HepG2 (cell line): ENCODE measurements around the gene CRNKL1. TPM values are rescaled to one million over a fixed set of nuclear protein-coding genes. Genes with fewer than 3 reads are reported as not detected.
A peak's percentile ranks its signal among the peaks of the same experiment; 100 is the strongest.

Experiments used
- ATAC-seq: fragments of 200-7000 bp; cut with Tn5 transposase; 3 replicates; pipeline ENCODE4 v1.9.1; 2020; ENCODE audit warnings: mild to moderate bottlenecking, moderate library complexity
- BruUV-seq: library from RNA; stranded (reverse); fragments of 400-500 nt; replicated peaks from 2 replicates; lab custom pipeline; 2021; lab: Mats Ljungman, UMichigan
- CTCF ChIA-PET: fragments of 300-600 bp; formaldehyde crosslinking; extraction: SDS; loops from one replicate; lab custom pipeline; 2021; ENCODE audit warnings: low total read pairs, inconsistent platforms, low intra/inter-chr PET ratio; lab: Yijun Ruan, JAX
- POLR2A ChIA-PET: fragments of 350-600 bp; sonication (Branson Sonifier 250); formaldehyde crosslinking; loops from one replicate; lab custom pipeline; 2020; ENCODE audit warnings: antibody characterized with exemption, inconsistent platforms; lab: Yijun Ruan, JAX
- DNase-seq: peaks from one replicate; pipeline ENCODE4 v3.0.0-alpha.2; 2015; ENCODE audit warnings: low spot score
- FAIRE-seq: peaks from 3 replicates; lab custom pipeline; 2011; peaks lifted over from hg19 to GRCh38; lab: Jason Lieb, UNC
- H2AFZ ChIP-seq: one replicate; pipeline ENCODE4 v1.6.1; 2011; ENCODE audit warnings: low read length, inconsistent platforms
- H3K27ac ChIP-seq: fragments of 300-600 bp; 3 replicates; pipeline ENCODE4 v1.8.0; 2011; ENCODE audit warnings: mixed run types, mild to moderate bottlenecking, mixed read lengths, low read length, inconsistent platforms; ENCODE audit not compliant: insufficient read depth; ENCODE audit errors: extremely low read length
- H3K27me3 ChIP-seq, 2 experiments: fragments of 200-600 bp in 1 of 2; 2 replicates in 1 of 2; 3 replicates in 1 of 2; pipeline versions ENCODE4 v1.6.0 to v1.8.0; 2011; ENCODE audit warnings: low read length in 2 of 2, mild to moderate bottlenecking in 2 of 2, moderate library complexity in 2 of 2, inconsistent platforms in 1 of 2; ENCODE audit not compliant: insufficient read depth in 2 of 2, control insufficient read depth in 1 of 2
- H3K36me3 ChIP-seq, 2 experiments: fragments of 200-600 bp in 1 of 2; replicated peaks in 1 of 2; 2 replicates in 1 of 2; 3 replicates in 1 of 2; pipeline versions ENCODE4 v1.5.1 to v1.8.0; 2011; ENCODE audit warnings: low read length in 2 of 2, inconsistent platforms in 1 of 2; ENCODE audit not compliant: insufficient read depth in 2 of 2, control insufficient read depth in 1 of 2
- H3K4me1 ChIP-seq: 2 replicates; pipeline ENCODE4 v1.5.1; 2012; ENCODE audit warnings: low read length, inconsistent platforms; ENCODE audit not compliant: insufficient read depth
- H3K4me2 ChIP-seq: 2 replicates; pipeline ENCODE4 v1.6.0; 2011; ENCODE audit warnings: low read depth, low read length, inconsistent platforms
- H3K4me3 ChIP-seq, 3 experiments: fragments of 200-600 bp in 1 of 3; sonication (generic), shearing (Covaris generic) in 1 of 3; replicated peaks in 1 of 3; 2 replicates each; pipeline ENCODE4 v1.5.1; 2011 to 2016; ENCODE audit warnings: low read length in 3 of 3, inconsistent platforms in 2 of 3, low read depth in 2 of 3, mild to moderate bottlenecking in 2 of 3, control low read depth in 1 of 3, mixed read lengths in 1 of 3; ENCODE audit not compliant: insufficient read depth in 1 of 3
- H3K79me2 ChIP-seq: one replicate; pipeline ENCODE4 v1.6.1; 2011; ENCODE audit warnings: low read length, inconsistent platforms; ENCODE audit not compliant: insufficient read depth
- H3K9ac ChIP-seq: 2 replicates; pipeline ENCODE4 v1.6.0; 2011; ENCODE audit warnings: mild to moderate bottlenecking, low read depth, low read length, inconsistent platforms; ENCODE audit not compliant: insufficient read depth
- H3K9me3 ChIP-seq: 2 replicates; pipeline ENCODE4 v1.5.1; 2012; ENCODE audit warnings: mild to moderate bottlenecking, low read length
- H4K20me1 ChIP-seq: 2 replicates; pipeline ENCODE4 v1.6.0; 2011; ENCODE audit warnings: inconsistent platforms, mild to moderate bottlenecking, low read length, moderate library complexity; ENCODE audit not compliant: insufficient read depth
- CEBPG ChIP-seq: IDR thresholded peaks from 2 replicates; pipeline ENCODE4 v1.6.1; 2016
- ERF ChIP-seq: IDR thresholded peaks from 2 replicates; pipeline ENCODE4 v1.6.1; 2018; ENCODE audit warnings: missing biosample characterization, missing genetic modification reagents
- HDAC2 ChIP-seq: sonication (generic); formaldehyde crosslinking; IDR thresholded peaks from 2 replicates; pipeline ENCODE4 v1.4.0; 2020; ENCODE audit warnings: missing genetic modification reagents
- JUND ChIP-seq: sonication (generic); formaldehyde crosslinking; IDR thresholded peaks from 2 replicates; pipeline ENCODE4 v1.8.0; 2022; ENCODE audit warnings: mild to moderate bottlenecking, missing genetic modification reagents
- KLF16 ChIP-seq, 2 experiments: sonication (generic) in 1 of 2; formaldehyde crosslinking in 1 of 2; IDR thresholded peaks; 2 replicates each; pipeline versions ENCODE4 v1.6.1 to v1.8.0; 2016 to 2023; ENCODE audit warnings: missing genetic modification reagents in 2 of 2, missing compliant biosample characterization in 1 of 2
- MEF2D ChIP-seq: sonication (generic); formaldehyde crosslinking; IDR thresholded peaks from 2 replicates; pipeline ENCODE4 v1.5.1; 2020; ENCODE audit warnings: mild to moderate bottlenecking, missing genetic modification reagents
- MXI1 ChIP-seq: IDR thresholded peaks from 3 replicates; pipeline ENCODE4 v1.6.1; 2012; ENCODE audit warnings: low read depth, low read length, inconsistent platforms, borderline replicate concordance
- NFATC3 ChIP-seq: sonication (generic); formaldehyde crosslinking; IDR thresholded peaks from 2 replicates; pipeline ENCODE4 v1.5.1; 2020; ENCODE audit warnings: mild to moderate bottlenecking, missing genetic modification reagents
- SP1 ChIP-seq, 2 experiments: fragments of 450-650 bp in 1 of 2; sonication (generic) in 1 of 2; formaldehyde crosslinking in 1 of 2; IDR thresholded peaks; 2 replicates each; pipeline versions ENCODE4 v1.4.0 to v1.6.1; 2016 to 2020; ENCODE audit warnings: missing genetic modification reagents in 1 of 2
- ZBTB20 ChIP-seq: sonication (generic); formaldehyde crosslinking; IDR thresholded peaks from 2 replicates; pipeline ENCODE4 v1.8.1; 2023; ENCODE audit warnings: missing genetic modification reagents, low read depth, mild to moderate bottlenecking, borderline replicate concordance
- ZNF225 ChIP-seq: sonication (generic); formaldehyde crosslinking; IDR thresholded peaks from 2 replicates; pipeline ENCODE4 v1.4.0; 2020; ENCODE audit warnings: mild to moderate bottlenecking, missing genetic modification reagents
- ZNF253 ChIP-seq: sonication (generic); formaldehyde crosslinking; IDR thresholded peaks from 2 replicates; pipeline ENCODE4 v1.8.0; 2022; ENCODE audit warnings: mild to moderate bottlenecking, missing genetic modification reagents, borderline replicate concordance
- ZNF30 ChIP-seq: sonication (generic); formaldehyde crosslinking; IDR thresholded peaks from 2 replicates; pipeline ENCODE4 v1.5.0; 2020; ENCODE audit warnings: mild to moderate bottlenecking, missing genetic modification reagents
- ZNF761 ChIP-seq: sonication (generic); formaldehyde crosslinking; conservative IDR thresholded peaks from 2 replicates; pipeline ENCODE4 v1.4.0; 2020; ENCODE audit warnings: mild to moderate bottlenecking, missing genetic modification reagents
- ZSCAN30 ChIP-seq: sonication (generic); formaldehyde crosslinking; IDR thresholded peaks from 2 replicates; pipeline ENCODE4 v1.5.0; 2020; ENCODE audit warnings: mild to moderate bottlenecking, missing genetic modification reagents
- WGBS: methylation state at CpG from one replicate; pipeline ENCODE4 v1.1.6; 2017; ENCODE audit warnings: low lambda C conversion rate; 5-methylcytosine and 5-hydroxymethylcytosine counted together
- in situ Hi-C: cut with HindIII; loops from 2 replicates; pipeline ENCODE4 v1.10.0; 2017; ENCODE audit warnings: low pct_unique_long_range_greater_than_20kb; ENCODE audit not compliant: extremely low pct_ligation_motif_present
- intact Hi-C: fragments of 100-400 bp; cut with micrococcal nuclease; formaldehyde crosslinking; loops from one replicate; pipeline ENCODE4 v1.10.0; 2022; ENCODE audit not compliant: unreplicated experiment
- polyA plus RNA-seq, 8 experiments: library from polyadenylated mRNA; depleted of rRNA in 3 of 8; stranded (reverse) in 7 of 8; unstranded in 1 of 8; fragments of >200 nt; fragmentation: Illumina TruSeq in 4 of 8; extraction: Trizol in 4 of 8; gene quantifications; 2 replicates each; pipeline versions ENCODE4 v1.2.1 to v1.2.3, GENCODE V29; 2011 to 2016; ENCODE audit warnings: low read depth in 4 of 8, missing spikeins in 1 of 8, mixed read lengths in 1 of 8; ENCODE audit not compliant: insufficient read depth in 1 of 8
- total RNA-seq, 5 experiments: library from RNA; depleted of rRNA; stranded (reverse); fragments of >200 nt; fragmentation: Illumina TruSeq; extraction: Trizol; gene quantifications; 2 replicates each; pipeline ENCODE4 v1.2.3, GENCODE V29; 2016; ENCODE audit warnings: low read depth in 1 of 5
- TF ChIP-seq, protein P1 (sequence below): sonication (generic); formaldehyde crosslinking; IDR thresholded peaks from 2 replicates; pipeline ENCODE4 v1.8.1; 2023; ENCODE audit warnings: mild to moderate bottlenecking, missing genetic modification reagents, borderline replicate concordance
- TF ChIP-seq, protein P2 (sequence below): fragments of 450-650 bp; IDR thresholded peaks from 2 replicates; pipeline ENCODE4 v1.6.1; 2016
- TF ChIP-seq, protein P3 (sequence below): sonication (generic); formaldehyde crosslinking; IDR thresholded peaks from 2 replicates; pipeline ENCODE4 v1.5.0; 2020; ENCODE audit warnings: missing genetic modification reagents

The CRNKL1 gene
- total and polyA plus RNA-seq, 2 of the 13 experiments (the other 11 are each of a cell fraction or from before 2014, with no cell fraction given) = 12.3 to 64.5 TPM

GRCh38 chr20:20002101-20002998 is 49.9 kb downstream of the CRNKL1 start (continued):
- peak; percentile 87 for TF ChIP-seq CEBPG
- no peak for TF ChIP-seq JUND
- TF ChIP-seq ZNF253 = no peak
- peak; percentile 74; the same call in 1 of the 2 replicates for TF ChIP-seq ZBTB20 (CRISPR knock-in tag)

GRCh38 chr20:20000211-20000968 is 51.9 kb downstream of the CRNKL1 start:
- no peaks in the 10 kb centered on the region for H3K36me3 ChIP-seq
- H2AFZ ChIP-seq = no peak overlapping the region
- in situ Hi-C loops (loop anchor here (5.0 kb wide), 1 partner anchor 98 kb away; no protein-coding TSS in a partner anchor), intact Hi-C loops (no loop called here)
- H3K4me1 ChIP-seq = peaks cover 65% of the 10 kb centered on the region
- no peaks in the 10 kb centered on the region for H3K27me3 ChIP-seq
- DNase-seq = no peak
- no peaks in the 10 kb centered on the region for H3K79me2 ChIP-seq
- no peak for ATAC-seq
- ChIA-PET POLR2A (interaction anchor here (0.8 to 1.8 kb wide), 4 partner anchors 14 to 52 kb away, joined by 3 to 5 read pairs (median 3); partner anchors contain the start of genes CFAP61, CRNKL1 and NAA20), CTCF (no interaction called here)
- no peak overlapping the region for H3K9ac ChIP-seq
- 98% methylated on average over 14 of the region's 14 CpGs for WGBS
- H3K27ac ChIP-seq = no peak overlapping the region
- BruUV-seq = no TSS peak
- no peaks in the 10 kb centered on the region for H3K9me3 ChIP-seq
- no peak for FAIRE-seq
- H3K4me2 ChIP-seq = no peak overlapping the region
- no peak overlapping the region for H3K4me3 ChIP-seq
- no peaks in the 10 kb centered on the region for H4K20me1 ChIP-seq
- TF ChIP-seq SP1 (IDR thresholded peaks at IDR 0.05) = no peak
- no peak for TF ChIP-seq SP1 (CRISPR knock-in tag; IDR thresholded peaks at IDR 0.05)
- TF ChIP-seq, protein P1, sequence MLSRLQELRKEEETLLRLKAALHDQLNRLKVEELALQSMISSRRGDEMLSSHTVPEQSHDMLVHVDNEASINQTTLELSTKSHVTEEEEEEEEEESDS = no peak
- TF ChIP-seq ZSCAN30 (CRISPR knock-in tag) = no peak
- TF ChIP-seq NFATC3 (CRISPR knock-in tag) = no peak
- no peak for TF ChIP-seq MEF2D
- TF ChIP-seq, protein P2, sequence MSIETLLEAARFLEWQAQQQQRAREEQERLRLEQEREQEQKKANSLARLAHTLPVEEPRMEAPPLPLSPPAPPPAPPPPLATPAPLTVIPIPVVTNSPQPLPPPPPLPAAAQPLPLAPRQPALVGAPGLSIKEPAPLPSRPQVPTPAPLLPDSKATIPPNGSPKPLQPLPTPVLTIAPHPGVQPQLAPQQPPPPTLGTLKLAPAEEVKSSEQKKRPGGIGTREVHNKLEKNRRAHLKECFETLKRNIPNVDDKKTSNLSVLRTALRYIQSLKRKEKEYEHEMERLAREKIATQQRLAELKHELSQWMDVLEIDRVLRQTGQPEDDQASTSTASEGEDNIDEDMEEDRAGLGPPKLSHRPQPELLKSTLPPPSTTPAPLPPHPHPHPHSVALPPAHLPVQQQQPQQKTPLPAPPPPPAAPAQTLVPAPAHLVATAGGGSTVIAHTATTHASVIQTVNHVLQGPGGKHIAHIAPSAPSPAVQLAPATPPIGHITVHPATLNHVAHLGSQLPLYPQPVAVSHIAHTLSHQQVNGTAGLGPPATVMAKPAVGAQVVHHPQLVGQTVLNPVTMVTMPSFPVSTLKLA = no peak
- TF ChIP-seq ERF = no peak
- TF ChIP-seq ZNF761 (CRISPR knock-in tag) = no peak
- TF ChIP-seq, protein P3, sequence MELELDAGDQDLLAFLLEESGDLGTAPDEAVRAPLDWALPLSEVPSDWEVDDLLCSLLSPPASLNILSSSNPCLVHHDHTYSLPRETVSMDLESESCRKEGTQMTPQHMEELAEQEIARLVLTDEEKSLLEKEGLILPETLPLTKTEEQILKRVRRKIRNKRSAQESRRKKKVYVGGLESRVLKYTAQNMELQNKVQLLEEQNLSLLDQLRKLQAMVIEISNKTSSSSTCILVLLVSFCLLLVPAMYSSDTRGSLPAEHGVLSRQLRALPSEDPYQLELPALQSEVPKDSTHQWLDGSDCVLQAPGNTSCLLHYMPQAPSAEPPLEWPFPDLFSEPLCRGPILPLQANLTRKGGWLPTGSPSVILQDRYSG = no peak
- TF ChIP-seq HDAC2 (CRISPR knock-in tag) = no peak
- TF ChIP-seq MXI1 = no peak
- TF ChIP-seq ZNF30 (CRISPR knock-in tag) = no peak
- 0 out of 2 replicates have a peak, but pooled peaks have one; percentile 48 for TF ChIP-seq ZNF225 (CRISPR knock-in tag)
- 0 out of 4 replicates have a peak, but pooled peaks of 1 of the 2 experiments have one; percentile 74 for TF ChIP-seq KLF16 (CRISPR knock-in tag; IDR thresholded peaks at IDR 0.05)
